GM21737 (cell line): ENCODE measurements around the gene GGTLC1.

Source experiments
- ATAC-seq: cut with Tn5 transposase; IDR thresholded peaks from one replicate; pipeline ENCODE4 v1.9.1; 2021; ENCODE audit warnings: mild to moderate bottlenecking, moderate library complexity; ENCODE audit not compliant: unreplicated experiment

Gene GGTLC1

GRCh38 chr20:23966927-23967615, 21.5 kb downstream of the GGTLC1 start:
- no peak for ATAC-seq

DNA sequence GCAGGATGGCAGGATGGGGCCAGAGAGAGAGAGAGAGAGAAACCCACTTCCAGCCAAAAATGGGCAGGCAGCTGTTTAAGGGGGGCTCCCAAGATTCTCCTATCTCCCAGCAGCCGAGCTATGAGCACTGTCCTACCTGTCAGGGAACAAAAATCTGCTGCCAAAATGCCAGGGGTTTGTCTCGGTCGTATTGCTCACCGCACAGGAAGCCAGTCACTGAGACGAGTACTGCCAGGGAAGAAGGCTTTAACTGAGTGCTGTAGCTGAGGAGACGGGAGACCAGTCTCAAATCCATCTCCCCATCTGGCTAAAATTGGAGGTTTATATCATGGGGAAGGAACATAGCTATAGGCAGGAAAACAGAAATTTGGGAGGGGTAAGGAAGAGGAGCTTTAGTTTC, 22.3 kb downstream of the GGTLC1 start:
- no peak for ATAC-seq

DNA sequence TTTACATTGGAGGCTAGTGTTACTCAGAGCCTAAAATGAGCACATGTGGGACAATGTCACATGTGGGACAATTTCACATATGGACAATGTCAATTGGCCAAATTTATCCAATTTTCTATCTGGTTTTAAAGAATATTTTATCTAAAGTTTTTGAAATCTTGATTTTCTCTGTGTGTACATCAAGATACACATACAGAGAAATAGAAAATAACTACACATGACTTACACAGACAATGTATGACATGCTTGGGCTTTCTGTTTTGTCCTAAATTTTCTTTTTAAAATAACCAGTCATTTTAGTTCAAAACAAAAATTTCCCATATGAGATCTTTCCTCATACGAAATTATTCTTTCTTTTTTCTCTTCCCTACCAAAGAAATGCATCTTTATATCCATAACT, 24.6 kb downstream of the GGTLC1 start:
- ATAC-seq, result no peak

DNA sequence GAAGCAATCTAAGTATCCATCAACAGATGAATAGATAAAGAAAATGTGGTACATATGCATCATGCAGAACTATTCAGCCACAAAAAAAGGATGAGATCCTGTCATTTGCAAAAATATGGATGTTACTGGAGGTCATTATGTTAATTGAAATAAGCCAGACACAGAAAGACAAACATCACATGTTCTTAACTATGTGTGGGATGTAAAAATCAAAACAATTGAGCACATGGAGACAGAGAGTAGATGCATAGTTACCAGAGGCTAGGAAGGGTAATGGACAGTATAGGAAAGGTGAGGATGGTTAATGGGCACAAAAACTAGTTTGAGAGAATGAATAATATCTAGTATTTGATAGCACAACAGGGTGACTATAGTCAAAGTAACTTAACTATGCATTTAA, 26.3 kb downstream of the GGTLC1 start:
- no peak for ATAC-seq

DNA sequence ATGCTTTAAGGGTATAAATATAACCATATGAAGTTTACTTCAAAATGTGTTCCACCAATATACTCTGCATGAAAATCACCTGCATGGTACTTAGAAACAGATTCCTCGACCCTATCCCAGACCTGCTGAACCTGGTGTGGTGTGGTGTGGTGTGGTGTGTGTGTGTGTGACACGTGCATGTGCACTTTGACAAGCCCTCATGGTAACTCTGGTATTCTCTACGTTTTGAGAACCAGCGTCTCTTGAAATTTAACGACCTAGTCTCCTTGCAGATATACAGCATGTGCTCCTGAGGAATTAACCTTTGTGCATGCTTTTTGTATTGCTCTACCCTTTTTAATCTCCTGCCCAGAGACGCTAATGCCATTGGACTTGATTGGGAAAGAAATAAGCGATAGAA, 29.5 kb downstream of the GGTLC1 start:
- ATAC-seq, result no peak

- no peak for ATAC-seq
These were observed 32.7 kb downstream of the GGTLC1 start for GRCh38 chr20:23955896-23956295.

- ATAC-seq, result no peak
These were observed 34.4 kb downstream of the GGTLC1 start for GRCh38 chr20:23954008-23954745.

DNA sequence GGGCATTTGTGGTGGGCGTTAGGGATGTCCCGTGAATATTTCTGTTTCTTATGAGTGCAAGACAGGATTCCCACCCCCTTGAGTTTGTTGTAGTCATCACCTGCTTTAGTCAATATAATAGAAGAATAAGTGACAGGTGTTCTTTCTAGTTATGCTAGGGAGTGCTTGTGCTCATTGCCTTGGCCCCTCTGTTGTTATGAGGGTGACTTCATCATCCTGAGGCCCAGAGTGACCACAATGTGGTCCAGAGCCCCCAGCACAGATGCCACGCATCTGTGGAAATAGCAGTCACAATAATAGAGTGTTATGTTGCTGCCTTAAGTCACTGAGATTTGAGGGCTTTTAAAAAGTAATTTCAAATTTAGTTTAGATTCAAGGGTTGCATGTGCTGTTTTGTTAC, 42.4 kb downstream of the GGTLC1 start:
- ATAC-seq, result no peak

- no peak for ATAC-seq
These were observed 45.3 kb downstream of the GGTLC1 start for GRCh38 chr20:23943304-23943703.

DNA sequence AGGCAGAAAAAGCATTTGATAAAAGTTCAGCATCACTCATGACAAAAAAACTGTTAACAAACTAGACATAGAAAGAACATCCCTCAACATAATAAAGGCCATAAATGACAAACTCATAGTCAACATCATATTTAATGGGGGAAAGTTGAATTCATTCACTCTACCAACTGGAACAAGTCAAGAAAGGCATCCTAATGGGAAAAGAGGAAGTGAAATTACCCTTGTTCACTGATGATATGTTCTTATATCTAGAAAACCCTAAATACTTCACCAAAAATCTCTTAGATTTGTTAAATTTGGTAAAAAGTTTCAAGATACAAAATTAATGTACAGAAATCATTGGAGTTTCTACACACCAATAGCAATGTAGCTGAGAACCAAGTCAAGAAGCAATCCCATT, 48.9 kb downstream of the GGTLC1 start:
- no peak for ATAC-seq

DNA sequence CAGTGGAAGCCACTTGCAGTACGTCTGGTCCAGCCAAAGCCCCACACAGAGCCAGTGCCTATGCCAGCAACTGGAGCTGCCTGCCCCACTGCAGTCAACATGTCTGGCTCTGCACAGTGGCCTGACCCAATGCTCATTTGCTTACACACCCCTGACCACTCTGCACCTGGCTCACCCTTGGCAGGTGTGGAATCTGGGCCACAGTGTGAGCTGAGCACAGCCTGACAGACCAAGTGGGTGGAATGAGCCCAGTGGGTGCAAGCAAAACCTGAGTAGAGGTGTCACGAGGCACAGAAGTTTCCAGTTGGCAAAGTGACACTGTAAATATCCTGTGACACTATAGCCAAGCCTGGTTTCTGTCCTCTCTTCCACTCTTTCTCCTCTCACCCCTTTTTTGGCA, 49.5 kb downstream of the GGTLC1 start:
- no peak for ATAC-seq

- no peak for ATAC-seq
These were observed 50.5 kb downstream of the GGTLC1 start for GRCh38 chr20:23938118-23938438.

- peak; percentile 69 for ATAC-seq
These were observed 51.1 kb downstream of the GGTLC1 start for GRCh38 chr20:23937303-23938117.
